Tibial artery (tissue), 4 donors: ENCODE data around the gene PRM2.

Experiments used
- DNase-seq, 2 donors: peaks; one replicate each; pipeline ENCODE4 v3.0.0-alpha.2; 2019
- H3K27ac ChIP-seq, 2 donors: fragments of 200-600 bp; sonication (generic) in 1 of 2; 1 replicate in 1 of 2; 2 replicates in 1 of 2; pipeline ENCODE4 v1.5.1; 2018 to 2019; ENCODE audit warnings: mild to moderate bottlenecking in 1 of 2
- H3K27me3 ChIP-seq, 2 donors: fragments of 200-600 bp; sonication (generic) in 1 of 2; one replicate each; pipeline versions ENCODE4 v1.5.1 to v1.6.0; 2016 to 2019
- H3K36me3 ChIP-seq, 3 donors: fragments of 200-600 bp; sonication (generic) in 2 of 3; one replicate each; pipeline ENCODE4 v1.5.1; 2016 to 2019; ENCODE audit warnings: mild to moderate bottlenecking in 2 of 3
- H3K4me1 ChIP-seq, 4 donors: fragments of 200-600 bp; sonication (generic) in 2 of 4; 1 replicate in 3 of 4; 2 replicates in 1 of 4; pipeline ENCODE4 v1.5.1; 2016 to 2019
- H3K4me3 ChIP-seq, 2 donors: fragments of 200-600 bp; sonication (generic) in 1 of 2; 1 replicate in 1 of 2; 2 replicates in 1 of 2; pipeline ENCODE4 v1.5.1; 2018 to 2019; ENCODE audit warnings: mild to moderate bottlenecking in 2 of 2
- H3K9me3 ChIP-seq, 3 donors: fragments of 200-600 bp; sonication (generic) in 1 of 3; one replicate each; pipeline ENCODE4 v1.5.1; 2016 to 2019
- intact Hi-C: fragments of 100-400 bp; cut with DNase I; formaldehyde crosslinking; loops from one replicate; pipeline ENCODE4 v1.15.0; 2023; ENCODE audit warnings: low total_unique reads
- TF ChIP-seq, protein P1 (sequence below), 2 experiments: fragments of 200-600 bp in 1 of 2; fragments of 450-650 bp in 1 of 2; IDR thresholded peaks; one replicate each; pipeline ENCODE4 v1.5.1; 2017 to 2019; ENCODE audit warnings: antibody characterized with exemption in 2 of 2, mild to moderate bottlenecking in 1 of 2, moderate library complexity in 1 of 2

The PRM2 gene

DNA sequence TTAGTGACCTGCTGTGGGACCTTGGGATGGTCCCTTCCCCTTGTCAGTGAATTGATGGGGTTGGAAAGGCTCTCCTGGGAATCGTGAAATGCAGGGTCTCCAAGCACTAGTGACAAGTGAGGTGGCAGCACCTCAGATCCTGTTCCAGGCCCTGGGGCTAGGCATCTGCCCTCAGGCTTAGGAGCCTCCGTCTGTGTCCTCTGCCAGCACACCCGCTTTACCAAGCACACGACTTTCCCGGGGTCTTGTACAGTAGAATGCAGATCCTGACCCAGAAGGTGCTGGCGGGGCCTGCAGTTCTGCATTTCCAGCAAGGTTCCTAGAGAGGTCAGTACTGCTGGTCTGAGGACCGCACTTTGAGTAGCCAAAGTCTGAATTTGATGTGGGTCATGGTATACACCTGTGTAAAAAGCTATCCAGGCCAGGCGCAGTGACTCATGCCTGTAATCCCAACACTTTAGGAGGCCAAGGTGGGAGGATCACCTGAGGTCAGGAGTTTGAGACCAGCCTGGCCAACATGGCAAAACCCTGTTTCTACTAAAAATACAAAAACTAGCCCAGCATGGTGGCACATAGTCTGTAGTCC, 38.1 kb upstream of the PRM2 start:
- Histone ChIP-seq H3K4me1 (peaks cover 0 to 5% (median 0%) of the 10 kb centered on the region in 4 donors), H3K27ac (no peak overlapping the region), H3K27me3 (peaks cover 0 to 7% of the 10 kb centered on the region in 2 donors), H3K4me3 (no peak overlapping the region), H3K9me3 (no peaks in the 10 kb centered on the region), H3K36me3 (no peaks in the 10 kb centered on the region)
- intact Hi-C loops = no loop called here
- TF ChIP-seq, protein P1, sequence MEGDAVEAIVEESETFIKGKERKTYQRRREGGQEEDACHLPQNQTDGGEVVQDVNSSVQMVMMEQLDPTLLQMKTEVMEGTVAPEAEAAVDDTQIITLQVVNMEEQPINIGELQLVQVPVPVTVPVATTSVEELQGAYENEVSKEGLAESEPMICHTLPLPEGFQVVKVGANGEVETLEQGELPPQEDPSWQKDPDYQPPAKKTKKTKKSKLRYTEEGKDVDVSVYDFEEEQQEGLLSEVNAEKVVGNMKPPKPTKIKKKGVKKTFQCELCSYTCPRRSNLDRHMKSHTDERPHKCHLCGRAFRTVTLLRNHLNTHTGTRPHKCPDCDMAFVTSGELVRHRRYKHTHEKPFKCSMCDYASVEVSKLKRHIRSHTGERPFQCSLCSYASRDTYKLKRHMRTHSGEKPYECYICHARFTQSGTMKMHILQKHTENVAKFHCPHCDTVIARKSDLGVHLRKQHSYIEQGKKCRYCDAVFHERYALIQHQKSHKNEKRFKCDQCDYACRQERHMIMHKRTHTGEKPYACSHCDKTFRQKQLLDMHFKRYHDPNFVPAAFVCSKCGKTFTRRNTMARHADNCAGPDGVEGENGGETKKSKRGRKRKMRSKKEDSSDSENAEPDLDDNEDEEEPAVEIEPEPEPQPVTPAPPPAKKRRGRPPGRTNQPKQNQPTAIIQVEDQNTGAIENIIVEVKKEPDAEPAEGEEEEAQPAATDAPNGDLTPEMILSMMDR (IDR thresholded peaks at IDR 0.05) = no peak
- no peak for DNase-seq

DNA sequence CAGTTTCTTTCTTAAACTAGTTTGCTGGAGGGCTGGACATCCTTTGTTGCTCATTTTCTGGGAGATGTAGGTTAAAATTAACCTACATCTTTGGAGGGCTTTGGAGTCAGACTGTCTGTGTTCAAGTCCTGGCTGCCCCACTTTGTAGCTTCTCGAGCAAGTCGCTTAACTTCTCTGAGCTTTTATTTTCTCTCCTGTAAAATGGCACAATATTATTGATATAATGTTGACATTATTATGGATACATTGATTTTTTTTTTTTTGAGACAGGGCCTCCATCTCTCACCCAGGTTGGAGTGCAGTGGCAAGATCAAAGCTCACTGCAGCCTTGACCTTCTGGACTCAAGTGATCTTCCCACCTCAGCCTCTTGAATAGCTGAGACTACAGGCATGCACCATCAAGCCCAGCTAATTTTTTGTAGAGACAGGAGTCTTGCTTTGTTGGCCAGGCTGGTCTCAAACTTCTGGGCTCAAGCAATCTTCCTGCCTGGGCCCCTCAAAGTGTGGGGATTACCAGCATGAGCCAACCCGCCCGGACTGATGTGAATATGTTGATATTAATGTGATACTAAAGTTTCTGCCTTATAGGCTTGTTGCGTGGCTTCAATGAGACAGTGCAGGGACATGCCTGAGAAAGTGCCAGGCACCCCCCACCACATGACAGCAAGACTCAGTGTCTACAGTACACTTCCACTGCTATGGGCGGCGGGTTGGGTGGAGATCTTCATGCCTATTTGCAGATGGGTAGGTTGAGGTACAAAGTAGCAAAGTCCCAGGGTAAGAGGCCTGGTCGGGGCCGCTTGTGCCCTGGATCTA, 37.4 kb upstream of the PRM2 start:
- TF ChIP-seq, protein P1 (IDR thresholded peaks at IDR 0.05) = no peak
- Histone ChIP-seq H3K4me1 (peaks cover 0 to 5% (median 0%) of the 10 kb centered on the region in 4 donors), H3K4me3 (no peak overlapping the region), H3K9me3 (no peaks in the 10 kb centered on the region), H3K27ac (no peak overlapping the region), H3K27me3 (peaks cover 0 to 7% of the 10 kb centered on the region in 2 donors), H3K36me3 (no peaks in the 10 kb centered on the region)
- intact Hi-C loops = no loop called here
- no peak for DNase-seq

DNA sequence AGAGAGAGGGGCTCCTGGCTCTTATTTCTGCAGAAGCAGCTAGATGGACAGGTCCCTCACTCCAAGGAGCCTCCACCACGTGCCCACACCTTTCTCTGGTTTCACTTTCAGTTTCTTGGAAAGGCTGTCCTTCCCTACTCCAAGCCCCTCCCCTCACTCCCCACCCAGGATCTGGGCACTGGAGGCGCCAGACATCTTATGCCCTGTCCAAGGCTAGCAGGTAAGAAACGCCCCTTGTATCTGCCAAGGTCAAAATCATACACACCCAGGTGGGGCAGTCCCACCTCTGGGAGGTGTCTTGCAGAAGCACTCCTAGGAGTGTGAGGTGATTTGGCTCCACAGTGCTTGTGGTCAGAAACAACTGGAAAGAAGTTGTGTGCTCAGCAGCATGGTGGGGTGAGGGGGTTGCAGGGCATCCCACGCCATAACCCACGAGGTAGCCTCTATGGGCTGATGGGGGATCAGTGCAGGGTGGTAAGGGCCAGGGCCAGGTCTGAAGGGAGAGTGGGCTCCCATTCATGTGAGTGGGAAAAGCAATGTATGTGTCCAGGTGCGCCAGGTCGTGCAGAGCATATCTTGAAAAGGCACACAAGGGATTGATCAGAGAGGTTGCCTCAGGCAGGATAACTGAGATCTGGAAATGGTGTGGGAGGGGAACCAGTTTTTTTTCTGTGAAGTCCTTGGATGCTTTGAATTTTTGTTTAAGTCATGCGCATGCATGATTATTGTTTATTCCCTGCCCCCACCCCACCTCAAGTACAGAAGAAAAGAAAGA, 36.6 kb upstream of the PRM2 start:
- intact Hi-C loops = no loop called here
- H3K4me1 ChIP-seq = peaks cover 0 to 5% (median 0%) of the 10 kb centered on the region in 4 donors
- DNase-seq = no peak
- no peak overlapping the region for H3K27ac ChIP-seq
- no peak overlapping the region for H3K4me3 ChIP-seq
- no peaks in the 10 kb centered on the region for H3K36me3 ChIP-seq
- peaks cover 0 to 7% of the 10 kb centered on the region in 2 donors for H3K27me3 ChIP-seq
- H3K9me3 ChIP-seq = no peaks in the 10 kb centered on the region
- TF ChIP-seq, protein P1 (IDR thresholded peaks at IDR 0.05) = no peak

DNA sequence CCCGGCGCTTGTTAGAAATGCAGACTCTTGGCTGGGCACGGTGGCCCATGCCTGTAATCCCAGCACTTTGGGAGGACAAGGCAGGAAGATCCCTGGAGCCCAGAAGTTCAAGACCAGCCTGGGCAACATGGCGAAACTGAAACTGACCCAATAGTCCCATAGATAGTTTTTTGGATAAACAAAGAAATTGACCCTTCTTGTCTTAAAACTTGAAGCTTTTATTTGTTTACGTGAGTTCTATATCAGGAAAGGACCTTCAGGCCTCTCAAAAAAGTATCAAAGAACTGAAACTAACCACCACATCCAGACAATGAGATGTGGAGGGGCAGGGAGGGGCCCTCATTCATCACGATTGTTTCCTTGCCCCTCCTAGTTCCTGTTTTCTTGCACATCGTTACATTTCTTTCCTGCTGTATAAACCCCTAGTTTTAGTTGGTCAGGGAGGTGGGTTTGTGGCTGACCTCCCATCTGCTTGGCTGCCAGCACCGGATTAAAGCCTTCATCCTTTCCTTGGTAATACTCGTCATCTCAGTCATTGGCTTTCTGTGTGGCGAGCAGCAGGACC, 34.8 kb upstream of the PRM2 start:
- DNase-seq = no peak
- peaks cover 0 to 5% (median 0%) of the 10 kb centered on the region in 4 donors for H3K4me1 ChIP-seq

DNA sequence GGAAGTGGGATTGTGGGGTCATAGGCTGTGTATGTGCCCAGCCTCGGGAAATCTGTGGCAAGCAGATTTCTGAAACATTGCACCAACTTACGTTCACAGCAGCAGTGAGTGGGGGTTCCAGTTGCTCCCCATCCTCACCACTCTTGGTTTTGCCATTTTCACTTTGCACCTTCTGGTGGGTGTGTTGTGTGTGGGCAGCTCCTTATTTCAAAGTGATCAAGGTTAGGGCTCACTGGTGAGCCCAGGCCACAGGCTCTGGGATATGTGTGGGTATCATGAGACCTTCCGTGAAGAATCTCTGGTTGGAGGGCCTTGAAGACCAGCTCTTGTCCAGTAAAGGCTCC, 34.3 kb upstream of the PRM2 start:
- Histone ChIP-seq H3K27me3 (peaks cover 0 to 6% of the 10 kb centered on the region in 2 donors), H3K27ac (no peak overlapping the region), H3K9me3 (no peaks in the 10 kb centered on the region), H3K4me3 (no peak overlapping the region), H3K36me3 (no peaks in the 10 kb centered on the region), H3K4me1 (peaks cover 0 to 5% (median 0%) of the 10 kb centered on the region in 4 donors)
- intact Hi-C loops = no loop called here
- DNase-seq = no peak
- TF ChIP-seq, protein P1 (IDR thresholded peaks at IDR 0.05) = no peak

More for the DNA sequence above, 34.8 kb upstream of the PRM2 start:
- no peak overlapping the region for H3K27ac ChIP-seq
- H3K4me3 ChIP-seq = no peak overlapping the region
- intact Hi-C loops = no loop called here
- TF ChIP-seq, protein P1 (IDR thresholded peaks at IDR 0.05) = no peak
- H3K27me3 ChIP-seq = peaks cover 0 to 9% of the 10 kb centered on the region in 2 donors
- H3K36me3 ChIP-seq = no peaks in the 10 kb centered on the region
- H3K9me3 ChIP-seq = no peaks in the 10 kb centered on the region
